ENCODE data around the gene HELZ.
A peak's percentile ranks its signal among the peaks of the same experiment; 100 is the strongest.
"Not testable (repeated sequence)": the region's sequence is repeated elsewhere in the genome, so short reads cannot be mapped to it uniquely, and the experiment has no call there.

The HELZ gene

GRCh38 chr17:67253384-67253783 lies 8.4 kb upstream of the HELZ start:
- TF ChIP-seq CTCF (conservative IDR thresholded peaks at IDR 0.05; ENCODE audit: control insufficient read depth, insufficient read depth, low read depth, low read length) = no peak
- H3K4me3 ChIP-seq (ENCODE audit: control insufficient read depth, low read depth, low read length) = no peak overlapping the region
- DNase-seq (ENCODE audit: low read depth) = no peak

GRCh38 chr17:67251586-67251985 lies 6.6 kb upstream of the HELZ start:
- not testable (repeated sequence) for DNase-seq (ENCODE audit: low read depth); H3K4me3 ChIP-seq (ENCODE audit: control insufficient read depth, low read depth, low read length)

GRCh38 chr17:67248291-67248690 lies 3.3 kb upstream of the HELZ start:
- H3K4me3 ChIP-seq (ENCODE audit: control insufficient read depth, low read depth, low read length) = no peak overlapping the region
- no peak for TF ChIP-seq CTCF (conservative IDR thresholded peaks at IDR 0.05; ENCODE audit: control insufficient read depth, insufficient read depth, low read depth, low read length)
- DNase-seq (ENCODE audit: low read depth) = no peak

- TF ChIP-seq CTCF (conservative IDR thresholded peaks at IDR 0.05; ENCODE audit: control insufficient read depth, insufficient read depth, low read depth, low read length) = no peak
- DNase-seq (ENCODE audit: low read depth) = no peak
These were observed 2.5 kb upstream of the HELZ start for GRCh38 chr17:67247416-67247900.

GRCh38 chr17:67246653-67247415 lies 1.8 kb upstream of the HELZ start:
- H3K4me3 ChIP-seq (ENCODE audit: control insufficient read depth, low read depth, low read length) = peak overlapping the region; percentile 72
- DNase-seq (ENCODE audit: low read depth) = peak; percentile 58
- TF ChIP-seq CTCF (conservative IDR thresholded peaks at IDR 0.05; ENCODE audit: control insufficient read depth, insufficient read depth, low read depth, low read length) = no peak

More at GRCh38 chr17:67247416-67247900, 2.5 kb upstream of the HELZ start:
- no peak overlapping the region for H3K4me3 ChIP-seq (ENCODE audit: control insufficient read depth, low read depth, low read length)

GRCh38 chr17:67246403-67246652 lies 1.3 kb upstream of the HELZ start:
- TF ChIP-seq CTCF (conservative IDR thresholded peaks at IDR 0.05; ENCODE audit: control insufficient read depth, insufficient read depth, low read depth, low read length) = no peak
- H3K4me3 ChIP-seq (ENCODE audit: control insufficient read depth, low read depth, low read length) = peak overlapping the region; percentile 72
- no peak for DNase-seq (ENCODE audit: low read depth)

- no peak for TF ChIP-seq CTCF (conservative IDR thresholded peaks at IDR 0.05; ENCODE audit: control insufficient read depth, insufficient read depth, low read depth, low read length)
- H3K4me3 ChIP-seq (ENCODE audit: control insufficient read depth, low read depth, low read length) = peak overlapping the region; percentile 72
- no peak for DNase-seq (ENCODE audit: low read depth)
These were observed 852 bp upstream of the HELZ start for GRCh38 chr17:67245694-67246402.
